Small intestine (tissue), 7 donors: ENCODE data around the gene DHRS1. TPM values are rescaled to one million over a fixed set of nuclear protein-coding genes. Genes with fewer than 3 reads are reported as not detected.

Experiments used
- DNase-seq, 2 donors: peaks; one replicate each; pipeline versions ENCODE4 v3.0.0 to v3.0.0-alpha.2; 2013
- FAIRE-seq: peaks from 2 replicates; lab custom pipeline; 2012; peaks lifted over from hg19 to GRCh38; lab: Jason Lieb, UNC
- H3K27ac ChIP-seq, 3 donors: one replicate each; pipeline ENCODE4 v1.5.1; 2013; ENCODE audit warnings: low read length in 2 of 3, mild to moderate bottlenecking in 2 of 3, control low read depth in 1 of 3, inconsistent platforms in 1 of 3, low read depth in 1 of 3, moderate library complexity in 1 of 3
- H3K27me3 ChIP-seq, 3 donors: one replicate each; pipeline ENCODE4 v1.6.1; 2013; ENCODE audit warnings: low read length in 3 of 3, inconsistent platforms in 1 of 3; ENCODE audit not compliant: control insufficient read depth in 3 of 3, insufficient read depth in 3 of 3
- H3K36me3 ChIP-seq, 3 donors: one replicate each; pipeline ENCODE4 v1.6.1; 2013; ENCODE audit warnings: low read length in 3 of 3, inconsistent platforms in 1 of 3, low read depth in 1 of 3, mild to moderate bottlenecking in 1 of 3, moderate library complexity in 1 of 3; ENCODE audit not compliant: control insufficient read depth in 3 of 3, insufficient read depth in 2 of 3
- H3K4me1 ChIP-seq, 3 donors: one replicate each; pipeline ENCODE4 v1.6.1; 2013; ENCODE audit warnings: low read length in 2 of 3, inconsistent platforms in 1 of 3, low read depth in 1 of 3, mild to moderate bottlenecking in 1 of 3, moderate library complexity in 1 of 3; ENCODE audit not compliant: control insufficient read depth in 3 of 3, insufficient read depth in 2 of 3
- H3K4me3 ChIP-seq, 3 donors: one replicate each; pipeline ENCODE4 v1.5.1; 2013; ENCODE audit warnings: low read length in 3 of 3, control low read depth in 1 of 3, inconsistent platforms in 1 of 3, low read depth in 1 of 3, mild to moderate bottlenecking in 1 of 3, moderate library complexity in 1 of 3
- H3K9me3 ChIP-seq, 2 donors: one replicate each; pipeline ENCODE4 v1.6.1; 2013; ENCODE audit warnings: low read depth in 1 of 2, low read length in 1 of 2; ENCODE audit not compliant: control insufficient read depth in 2 of 2, insufficient read depth in 1 of 2
- WGBS, 3 donors: extraction: QIAGEN DNeasy Blood & Tissue Kit; methylation state at CpG; one replicate each; pipeline ENCODE4 v1.1.7; 2013; 5-methylcytosine and 5-hydroxymethylcytosine counted together
- polyA plus RNA-seq, 4 donors: library from polyadenylated mRNA; stranded (reverse) in 3 of 4; unstranded in 1 of 4; fragments of 200-250 nt in 3 of 4; fragments of 120-200 nt in 1 of 4; gene quantifications; one replicate each; pipeline versions ENCODE4 v1.2.1 to v1.2.3, GENCODE V29; 2013
- donor health status: healthy with polysubstance abuse.
- donor health status: control.
- donor health status: control.
- donor health status: Bipolar disorder and iron deficiency.
- donor health status: healthy.

The DHRS1 gene
- polyA plus RNA-seq, 4 donors = 45.2 to 95.7 (median 66.5) TPM

GRCh38 chr14:24324024-24324423 is 24.4 kb upstream of the DHRS1 start:
- Histone ChIP-seq H3K9me3 (no peaks in the 10 kb centered on the region), H3K36me3 (no peaks in the 10 kb centered on the region), H3K27ac (no peak overlapping the region), H3K27me3 (peaks cover 0 to 11% (median 3%) of the 10 kb centered on the region in 3 donors), H3K4me1 (no peaks in the 10 kb centered on the region), H3K4me3 (no peak overlapping the region)
- DNase-seq (no peak), FAIRE-seq (no peak)
- 74 to 82% (median 80%) methylated on average over 5 to 6 of the region's 6 CpGs for WGBS, 3 donors

- 53 to 73% (median 68%) methylated on average over 3 of the region's 3 CpGs for WGBS, 3 donors
- H3K4me3 ChIP-seq = no peak overlapping the region
- no peaks in the 10 kb centered on the region for H3K9me3 ChIP-seq
- no peaks in the 10 kb centered on the region for H3K36me3 ChIP-seq
- H3K4me1 ChIP-seq = peaks cover 0 to 5% (median 0%) of the 10 kb centered on the region in 3 donors
- no peak for FAIRE-seq
- peaks cover 0 to 18% (median 3%) of the 10 kb centered on the region in 3 donors for H3K27me3 ChIP-seq
- DNase-seq = no peak
- no peak overlapping the region for H3K27ac ChIP-seq
Measured at GRCh38 chr14:24323341-24323740, 23.8 kb upstream of the DHRS1 start.

- Histone ChIP-seq H3K27me3 (peaks cover 0 to 24% (median 3%) of the 10 kb centered on the region in 3 donors), H3K27ac (no peak overlapping the region), H3K4me3 (no peak overlapping the region), H3K36me3 (no peaks in the 10 kb centered on the region), H3K9me3 (no peaks in the 10 kb centered on the region), H3K4me1 (peaks cover 0 to 6% (median 0%) of the 10 kb centered on the region in 3 donors)
- no peak for DNase-seq
- no peak for FAIRE-seq
- 74 to 89% (median 87%) methylated on average over 9 to 10 of the region's 10 CpGs for WGBS, 3 donors
Measured at GRCh38 chr14:24322672-24323071, 23.1 kb upstream of the DHRS1 start.

- peaks cover 0 to 36% (median 3%) of the 10 kb centered on the region in 3 donors for H3K27me3 ChIP-seq
- 90 to 93% (median 92%) methylated on average over 14 of the region's 14 CpGs for WGBS, 3 donors
- H3K9me3 ChIP-seq = no peaks in the 10 kb centered on the region
- no peak overlapping the region for H3K27ac ChIP-seq
- no peak for FAIRE-seq
- DNase-seq = no peak
- peaks cover 0 to 6% (median 0%) of the 10 kb centered on the region in 3 donors for H3K4me1 ChIP-seq
- H3K36me3 ChIP-seq = no peaks in the 10 kb centered on the region
- H3K4me3 ChIP-seq = no peak overlapping the region
Measured at GRCh38 chr14:24321212-24321975, 21.8 kb upstream of the DHRS1 start.

- no peak overlapping the region for H3K27ac ChIP-seq
- DNase-seq (no peak), FAIRE-seq (no peak)
- WGBS, 3 donors = 83 to 89% (median 87%) methylated on average over 3 of the region's 3 CpGs
- H3K4me3 ChIP-seq = no peak overlapping the region
- peaks cover 4 to 9% (median 5%) of the 10 kb centered on the region in 3 donors for H3K4me1 ChIP-seq
- peaks cover 0 to 52% (median 3%) of the 10 kb centered on the region in 3 donors for H3K27me3 ChIP-seq
- no peaks in the 10 kb centered on the region for H3K9me3 ChIP-seq
- H3K36me3 ChIP-seq = peaks cover 0 to 6% (median 0%) of the 10 kb centered on the region in 3 donors
Measured at GRCh38 chr14:24317141-24317928, 17.8 kb upstream of the DHRS1 start.

GRCh38 chr14:24316597-24316950 is 17.0 kb upstream of the DHRS1 start:
- 26 to 50% (median 40%) methylated on average over 17 to 18 of the region's 18 CpGs for WGBS, 3 donors
- DNase-seq (peak in 1 of 2 donors; percentile 31), FAIRE-seq (no peak)
- Histone ChIP-seq H3K27me3 (peaks cover 0 to 52% (median 3%) of the 10 kb centered on the region in 3 donors), H3K27ac (peak overlapping the region in 2 of 3 donors; percentile 66 to 76), H3K4me1 (peaks cover 4 to 11% (median 5%) of the 10 kb centered on the region in 3 donors), H3K36me3 (peaks cover 0 to 11% (median 0%) of the 10 kb centered on the region in 3 donors), H3K4me3 (no peak overlapping the region), H3K9me3 (no peaks in the 10 kb centered on the region)

GRCh38 chr14:24315807-24316596 is 16.4 kb upstream of the DHRS1 start:
- H3K27me3 ChIP-seq = peaks cover 0 to 52% (median 3%) of the 10 kb centered on the region in 3 donors
- H3K9me3 ChIP-seq = no peaks in the 10 kb centered on the region
- peak overlapping the region in 2 of 3 donors; percentile 66 to 76 for H3K27ac ChIP-seq
- DNase-seq = peak; percentile 70 to 95
- H3K4me3 ChIP-seq = no peak overlapping the region
- peaks cover 5 to 15% (median 5%) of the 10 kb centered on the region in 3 donors for H3K4me1 ChIP-seq
- no peak for FAIRE-seq
- 14 to 39% (median 36%) methylated on average over 50 to 70 of the region's 70 CpGs for WGBS, 3 donors
- peaks cover 0 to 14% (median 0%) of the 10 kb centered on the region in 3 donors for H3K36me3 ChIP-seq
